Testis (tissue), 2 donors: ENCODE measurements around the gene EZR.

ENCODE experiments used
- POLR2A ChIP-seq: fragments of 450-650 bp; IDR thresholded peaks from one replicate; pipeline ENCODE4 v1.6.1; 2017; ENCODE audit warnings: antibody characterized with exemption, mild to moderate bottlenecking, moderate library complexity
- TF ChIP-seq, protein P1 (sequence below), 3 experiments: fragments of 450-650 bp in 2 of 3; fragments of 200-600 bp in 1 of 3; sonication (generic) in 1 of 3; IDR thresholded peaks; one replicate each; pipeline ENCODE4 v1.5.1; 2016 to 2019; ENCODE audit warnings: antibody characterized with exemption in 3 of 3, mild to moderate bottlenecking in 2 of 3, moderate library complexity in 1 of 3

GRCh38 chr6:158843751-158844683 lies 24.8 kb upstream of the EZR start:
- TF ChIP-seq, protein P1, sequence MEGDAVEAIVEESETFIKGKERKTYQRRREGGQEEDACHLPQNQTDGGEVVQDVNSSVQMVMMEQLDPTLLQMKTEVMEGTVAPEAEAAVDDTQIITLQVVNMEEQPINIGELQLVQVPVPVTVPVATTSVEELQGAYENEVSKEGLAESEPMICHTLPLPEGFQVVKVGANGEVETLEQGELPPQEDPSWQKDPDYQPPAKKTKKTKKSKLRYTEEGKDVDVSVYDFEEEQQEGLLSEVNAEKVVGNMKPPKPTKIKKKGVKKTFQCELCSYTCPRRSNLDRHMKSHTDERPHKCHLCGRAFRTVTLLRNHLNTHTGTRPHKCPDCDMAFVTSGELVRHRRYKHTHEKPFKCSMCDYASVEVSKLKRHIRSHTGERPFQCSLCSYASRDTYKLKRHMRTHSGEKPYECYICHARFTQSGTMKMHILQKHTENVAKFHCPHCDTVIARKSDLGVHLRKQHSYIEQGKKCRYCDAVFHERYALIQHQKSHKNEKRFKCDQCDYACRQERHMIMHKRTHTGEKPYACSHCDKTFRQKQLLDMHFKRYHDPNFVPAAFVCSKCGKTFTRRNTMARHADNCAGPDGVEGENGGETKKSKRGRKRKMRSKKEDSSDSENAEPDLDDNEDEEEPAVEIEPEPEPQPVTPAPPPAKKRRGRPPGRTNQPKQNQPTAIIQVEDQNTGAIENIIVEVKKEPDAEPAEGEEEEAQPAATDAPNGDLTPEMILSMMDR (IDR thresholded peaks at IDR 0.05) = no peak
- TF ChIP-seq POLR2A = no peak
